ENCODE measurements around the gene RHCE. TPM values are rescaled to one million over a fixed set of nuclear protein-coding genes. Genes with fewer than 3 reads are reported as not detected.
"Not testable (repeated sequence)": the region's sequence is repeated elsewhere in the genome, so short reads cannot be mapped to it uniquely, and the experiment has no call there.

Gene RHCE
- polyA plus RNA-seq (2011; rRNA removed) = 0.25 and 0.42 TPM in 2 replicates
- polyA minus RNA-seq (2011; rRNA and poly(A)+ RNA removed) = 0.39 and 0.46 TPM in 2 replicates

DNA sequence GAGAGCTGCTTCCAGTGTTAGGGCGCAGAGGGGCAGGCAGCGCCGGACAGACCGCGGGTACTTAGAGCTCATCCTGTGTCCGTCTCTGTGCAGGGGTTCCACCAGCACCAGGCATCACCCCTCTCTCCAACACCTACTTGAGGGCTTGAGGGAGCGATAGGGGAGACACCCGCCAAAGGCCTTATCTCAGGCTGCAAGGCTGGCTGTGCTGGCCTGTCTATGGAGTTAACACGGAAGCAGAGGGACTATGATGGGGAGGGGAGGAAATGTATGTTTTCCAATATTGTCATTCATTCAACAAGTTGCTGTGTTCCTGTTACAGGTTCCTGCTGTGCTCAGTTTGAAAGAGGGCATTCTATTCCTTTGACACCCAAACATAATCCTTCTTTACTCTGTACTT, at the start of gene RHCE:
TSS of gene RHCE (minus strand) at position 111 of the 400 bp plus-strand sequence. CDS start at position 72, 39 bp downstream.
- H3K27me3 ChIP-seq (ENCODE audit: control insufficient read depth, insufficient read depth, low read length); CTCF ChIA-PET; H3K27ac ChIP-seq (ENCODE audit: low read depth, low read length); H3K4me3 ChIP-seq (ENCODE audit: low read depth, low read length); DNase-seq (ENCODE audit: low read depth, low spot score); H3K9me3 ChIP-seq (ENCODE audit: control insufficient read depth, insufficient read depth, low read length); POLR2A ChIA-PET: not testable (repeated sequence)

DNA sequence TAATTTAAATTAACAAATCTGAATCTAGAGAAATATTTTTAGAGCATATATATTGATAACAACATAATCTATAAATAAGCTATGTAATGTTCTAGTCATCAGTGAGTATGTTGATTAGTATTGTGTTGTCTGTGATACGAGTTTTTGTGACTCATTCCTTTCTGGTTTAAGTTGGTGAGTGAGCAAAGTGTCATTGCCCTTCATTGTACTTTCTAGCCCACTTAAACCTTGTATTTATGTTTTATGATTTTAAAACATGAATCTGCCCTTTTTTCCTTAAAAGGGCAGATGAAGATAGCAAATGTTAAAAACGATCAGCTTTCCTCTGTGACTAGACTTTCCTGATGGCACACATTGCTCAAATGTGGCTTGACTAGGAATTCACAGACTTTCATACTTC, 48.6 kb upstream of the RHCE start:
- Histone ChIP-seq H3K27ac (ENCODE audit: low read depth, low read length) (no peak overlapping the region), H3K9me3 (ENCODE audit: control insufficient read depth, insufficient read depth, low read length) (no peaks in the 10 kb centered on the region), H3K4me3 (ENCODE audit: low read depth, low read length) (no peak overlapping the region), H3K27me3 (ENCODE audit: control insufficient read depth, insufficient read depth, low read length) (no peaks in the 10 kb centered on the region)
- DNase-seq (ENCODE audit: low read depth, low spot score) = no peak
- POLR2A ChIA-PET = interaction anchor here (0.6 to 1.3 kb wide), 3 partner anchors 13 to 532 kb away, joined by 3 to 6 read pairs (median 5); no protein-coding TSS in a partner anchor
- no peak for TF ChIP-seq CTCF (IDR thresholded peaks at IDR 0.05; ENCODE audit: low read depth, low read length)
- CTCF ChIA-PET = interaction anchor here (0.6 to 0.7 kb wide), 3 partner anchors 18 to 26 kb away, joined by 3 to 8 read pairs (median 4); no protein-coding TSS in a partner anchor

DNA sequence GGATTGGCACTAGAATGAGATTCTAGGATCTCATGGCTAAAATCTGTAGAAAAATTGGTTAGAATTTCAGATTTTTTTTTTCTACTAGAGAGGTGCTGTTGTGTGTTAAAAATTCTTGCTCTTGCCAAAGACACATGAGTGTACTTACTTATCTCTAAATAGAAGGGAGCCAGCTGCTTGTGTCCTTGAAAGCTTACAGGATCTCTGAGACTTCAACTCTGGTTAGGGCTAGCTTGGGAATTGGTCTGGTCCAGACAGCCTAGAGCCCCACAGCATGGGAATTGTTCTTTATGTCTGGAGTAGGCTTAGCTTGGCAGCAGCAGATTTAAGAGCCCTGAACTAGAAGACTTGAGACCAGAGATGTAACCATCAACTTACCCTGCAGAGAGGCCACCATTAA, 47.4 kb upstream of the RHCE start:
- Histone ChIP-seq H3K9me3 (ENCODE audit: control insufficient read depth, insufficient read depth, low read length) (no peaks in the 10 kb centered on the region), H3K27ac (ENCODE audit: low read depth, low read length) (no peak overlapping the region), H3K4me3 (ENCODE audit: low read depth, low read length) (no peak overlapping the region), H3K27me3 (ENCODE audit: control insufficient read depth, insufficient read depth, low read length) (no peaks in the 10 kb centered on the region)
- no peak for TF ChIP-seq CTCF (IDR thresholded peaks at IDR 0.05; ENCODE audit: low read depth, low read length)
- CTCF ChIA-PET = interaction anchor here (0.6 to 1.4 kb wide), 4 partner anchors 18 to 54 kb away, joined by 3 to 5 read pairs (median 4); no protein-coding TSS in a partner anchor
- POLR2A ChIA-PET = interaction anchor here (0.6 kb wide), 2 partner anchors 38 to 352 kb away, joined by 3 to 5 read pairs; partner anchors contain the start of gene MTFR1L
- no peak for DNase-seq (ENCODE audit: low read depth, low spot score)

GRCh38 chr1:25467616-25468015, 47.0 kb upstream of the RHCE start:
- TF ChIP-seq CTCF (IDR thresholded peaks at IDR 0.05; ENCODE audit: low read depth, low read length) = no peak
- DNase-seq (ENCODE audit: low read depth, low spot score) = no peak
- H3K9me3 ChIP-seq (ENCODE audit: control insufficient read depth, insufficient read depth, low read length) = no peaks in the 10 kb centered on the region
- no peaks in the 10 kb centered on the region for H3K27me3 ChIP-seq (ENCODE audit: control insufficient read depth, insufficient read depth, low read length)
- CTCF ChIA-PET = interaction anchor here (0.6 to 1.4 kb wide), 4 partner anchors 19 to 55 kb away, joined by 3 to 5 read pairs (median 4); no protein-coding TSS in a partner anchor
- no peak overlapping the region for H3K4me3 ChIP-seq (ENCODE audit: low read depth, low read length)
- H3K27ac ChIP-seq (ENCODE audit: low read depth, low read length) = no peak overlapping the region
- POLR2A ChIA-PET = interaction anchor here (0.6 kb wide), 2 partner anchors 37 to 352 kb away, joined by 3 to 5 read pairs; partner anchors contain the start of gene MTFR1L

DNA sequence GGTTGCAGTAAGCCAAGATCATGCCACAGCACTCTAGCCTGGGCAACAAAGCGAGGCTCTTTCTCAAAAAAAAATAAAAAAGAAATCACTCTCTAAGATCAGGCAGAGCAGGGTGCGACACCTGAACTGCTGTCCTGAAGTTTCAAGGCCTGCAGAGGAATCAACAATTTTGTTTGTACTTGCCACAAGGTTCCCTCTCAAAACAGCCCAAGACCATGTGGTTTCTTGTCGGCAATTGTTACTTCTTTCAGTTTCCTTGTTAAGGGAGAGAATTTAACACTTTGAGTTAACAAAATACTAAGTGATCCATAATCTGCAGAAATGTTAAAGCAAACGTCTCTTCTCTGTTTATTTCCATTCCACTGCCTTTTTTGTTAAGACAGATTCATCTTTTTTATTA, 46.6 kb upstream of the RHCE start:
- Histone ChIP-seq H3K4me3 (ENCODE audit: low read depth, low read length) (no peak overlapping the region), H3K27ac (ENCODE audit: low read depth, low read length) (no peak overlapping the region), H3K9me3 (ENCODE audit: control insufficient read depth, insufficient read depth, low read length) (no peaks in the 10 kb centered on the region), H3K27me3 (ENCODE audit: control insufficient read depth, insufficient read depth, low read length) (no peaks in the 10 kb centered on the region)
- no peak for TF ChIP-seq CTCF (IDR thresholded peaks at IDR 0.05; ENCODE audit: low read depth, low read length)
- no peak for DNase-seq (ENCODE audit: low read depth, low spot score)
- CTCF ChIA-PET = no interaction called here
- POLR2A ChIA-PET = no interaction called here
